SK-N-SH treated with all-trans-retinoic acid at 6 μM for 48 hours (cell line): ENCODE measurements around the gene EFNB2.
A peak's percentile ranks its signal among the peaks of the same experiment; 100 is the strongest.

Source experiments
- ATAC-seq: fragments of 200-7000 bp; cut with Tn5 transposase; 3 replicates; pipeline ENCODE4 v1.9.1; 2020; ENCODE audit warnings: mild to moderate bottlenecking, moderate library complexity
- ARNTL ChIP-seq: fragments of 450-650 bp; formaldehyde crosslinking; IDR thresholded peaks from 2 replicates; pipeline ENCODE4 v1.5.0; 2020; ENCODE audit warnings: low read depth, mild to moderate bottlenecking, moderate library complexity, borderline replicate concordance
- BACH2 ChIP-seq: fragments of 250-450 bp; sonication (Bioruptor Pico); IDR thresholded peaks from 2 replicates; pipeline ENCODE4 v1.9.0; 2021; ENCODE audit warnings: mild to moderate bottlenecking, borderline replicate concordance
- CSDC2 ChIP-seq: fragments of 250-450 bp; sonication (Bioruptor Pico); IDR thresholded peaks from 2 replicates; pipeline ENCODE4 v1.5.0; 2020; ENCODE audit warnings: mild to moderate bottlenecking, moderate library complexity
- ESRRG ChIP-seq: fragments of 250-450 bp; sonication (Bioruptor Pico); IDR thresholded peaks from 2 replicates; pipeline ENCODE4 v1.6.1; 2021; ENCODE audit warnings: mild to moderate bottlenecking
- ISL1 ChIP-seq: fragments of 250-450 bp; sonication (Bioruptor Pico); IDR thresholded peaks from 2 replicates; pipeline ENCODE4 v2.1.2; 2022; ENCODE audit warnings: mild to moderate bottlenecking, moderate library complexity
- OSR1 ChIP-seq: fragments of 250-450 bp; sonication (Bioruptor Pico); IDR thresholded peaks from 2 replicates; pipeline ENCODE4 v1.8.0; 2022; ENCODE audit warnings: moderate library complexity, mild to moderate bottlenecking, inconsistent platforms
- SNAI2 ChIP-seq: fragments of 250-450 bp; sonication (Bioruptor Pico); IDR thresholded peaks from 2 replicates; pipeline ENCODE4 v1.5.0; 2020; ENCODE audit warnings: mild to moderate bottlenecking, moderate library complexity
- TCF4 ChIP-seq: fragments of 250-450 bp; sonication (Bioruptor Pico); IDR thresholded peaks from 2 replicates; pipeline ENCODE4 v1.8.0; 2021; ENCODE audit warnings: mild to moderate bottlenecking, moderate library complexity, borderline replicate concordance
- ZC3H10 ChIP-seq: fragments of 250-450 bp; sonication (Bioruptor Pico); IDR thresholded peaks from 2 replicates; pipeline ENCODE4 v1.5.1; 2021; ENCODE audit warnings: mild to moderate bottlenecking, moderate library complexity
- ZFP30 ChIP-seq: fragments of 450-650 bp; formaldehyde crosslinking; IDR thresholded peaks from 2 replicates; pipeline ENCODE4 v1.5.0; 2022; ENCODE audit warnings: mild to moderate bottlenecking, moderate library complexity
- ZNF565 ChIP-seq: fragments of 450-650 bp; formaldehyde crosslinking; conservative IDR thresholded peaks from 2 replicates; pipeline ENCODE4 v1.5.0; 2020; ENCODE audit warnings: low read depth, mild to moderate bottlenecking, moderate library complexity
- ZNF70 ChIP-seq: fragments of 450-650 bp; formaldehyde crosslinking; IDR thresholded peaks from 2 replicates; pipeline ENCODE4 v1.5.0; 2020; ENCODE audit warnings: mild to moderate bottlenecking, moderate library complexity
- ZNF8 ChIP-seq: fragments of 450-650 bp; formaldehyde crosslinking; IDR thresholded peaks from 2 replicates; pipeline ENCODE4 v1.5.0; 2020; ENCODE audit warnings: mild to moderate bottlenecking, moderate library complexity
- TF ChIP-seq, protein P1 (sequence below): fragments of 250-450 bp; sonication (Bioruptor Pico); IDR thresholded peaks from 2 replicates; pipeline ENCODE4 v1.5.1; 2021; ENCODE audit warnings: mild to moderate bottlenecking, moderate library complexity
- TF ChIP-seq, protein P2 (sequence below): fragments of 250-450 bp; sonication (Bioruptor Pico); IDR thresholded peaks from 2 replicates; pipeline ENCODE4 v1.8.0; 2021; ENCODE audit warnings: low read depth, mild to moderate bottlenecking, moderate library complexity, borderline replicate concordance
- TF ChIP-seq, protein P3 (sequence below): fragments of 250-450 bp; sonication (Bioruptor Pico); IDR thresholded peaks from 2 replicates; pipeline ENCODE4 v1.5.1; 2020; ENCODE audit warnings: low read depth, mild to moderate bottlenecking, moderate library complexity
- TF ChIP-seq, protein P4 (sequence below): fragments of 250-450 bp; sonication (Bioruptor Pico); IDR thresholded peaks from 2 replicates; pipeline ENCODE4 v1.8.0; 2020; ENCODE audit warnings: mild to moderate bottlenecking, moderate library complexity, borderline replicate concordance
- TF ChIP-seq, protein P5 (sequence below): fragments of 250-450 bp; sonication (Bioruptor Pico); IDR thresholded peaks from 2 replicates; pipeline ENCODE4 v1.5.0; 2020; ENCODE audit warnings: mild to moderate bottlenecking, moderate library complexity

The EFNB2 gene

DNA sequence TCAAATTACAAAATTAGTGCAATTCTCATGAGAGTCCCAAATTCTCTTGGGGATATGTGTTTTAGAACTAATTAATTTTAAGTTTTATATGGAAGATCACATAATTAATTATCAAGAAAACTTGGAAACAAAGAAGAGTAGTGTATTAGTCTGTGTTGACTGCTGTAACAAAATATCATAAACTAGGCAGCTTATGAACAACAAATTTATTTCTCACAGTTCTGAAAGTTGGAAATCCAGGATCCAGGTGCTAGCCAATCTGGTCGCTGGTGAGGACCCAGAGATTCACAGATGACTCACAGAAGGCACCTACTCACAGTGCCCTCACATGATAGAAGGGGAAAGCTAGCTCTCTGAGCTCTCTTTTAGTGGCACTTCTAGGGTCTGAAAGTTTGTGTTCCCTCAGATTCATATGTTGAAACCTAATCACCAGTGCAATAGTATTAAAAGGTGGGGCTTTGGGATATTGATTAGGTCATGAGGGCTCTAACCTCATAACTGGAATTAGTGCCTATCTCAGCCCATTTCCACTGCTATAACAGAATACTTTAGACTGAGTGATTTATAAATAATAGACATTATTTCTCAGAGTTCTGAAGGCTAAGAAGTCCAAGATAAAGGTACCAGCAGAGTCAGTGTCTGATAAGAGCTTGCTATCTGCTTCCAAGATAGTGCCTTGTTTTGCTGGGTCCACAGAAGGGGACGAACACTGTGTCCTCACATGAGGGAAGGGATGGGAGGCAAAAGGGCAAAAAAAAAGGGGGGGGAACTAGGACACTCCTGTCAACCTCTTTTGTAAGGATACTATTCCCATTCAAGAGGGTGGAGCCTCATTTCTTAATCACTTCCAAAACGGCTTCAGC lies 34.0 kb upstream of the EFNB2 start (continued):
- TF ChIP-seq ZC3H10 (CRISPR knock-in tag) (no peak), ARNTL (CRISPR knock-in tag) (no peak)

DNA sequence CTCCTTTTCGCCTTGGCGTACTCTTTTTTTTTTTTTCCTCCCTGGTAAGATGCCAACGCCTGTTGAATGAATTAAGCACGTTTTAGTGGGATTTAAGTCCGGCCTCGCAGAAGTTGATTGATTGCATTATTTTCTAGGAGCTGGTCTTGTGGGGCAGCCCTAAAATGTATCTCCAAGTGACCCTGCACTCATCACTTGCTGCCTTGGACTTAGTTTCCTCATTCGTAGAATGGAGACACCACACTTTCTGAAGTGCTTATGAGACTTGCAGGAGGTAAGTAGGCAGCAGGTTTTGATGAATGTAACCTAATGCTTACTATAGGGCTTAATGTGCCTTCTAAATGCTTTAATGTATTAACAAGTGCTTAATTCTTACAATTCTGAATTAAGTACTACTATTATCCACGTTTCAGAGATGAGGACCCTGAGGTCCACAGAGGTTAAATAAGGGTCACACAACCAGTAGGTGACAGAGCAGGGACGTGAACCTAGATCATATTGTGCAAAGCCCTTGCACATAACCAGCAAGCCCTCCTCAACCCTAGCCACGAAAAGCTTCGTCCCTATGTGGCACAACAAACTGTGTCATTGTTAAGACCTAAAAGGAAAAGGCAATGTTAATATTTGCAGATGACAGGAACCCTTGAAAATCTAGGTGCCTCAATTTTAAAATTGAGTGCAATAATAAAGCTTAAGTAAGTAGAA lies 33.0 kb upstream of the EFNB2 start:
- peak; percentile 29 for ATAC-seq

DNA sequence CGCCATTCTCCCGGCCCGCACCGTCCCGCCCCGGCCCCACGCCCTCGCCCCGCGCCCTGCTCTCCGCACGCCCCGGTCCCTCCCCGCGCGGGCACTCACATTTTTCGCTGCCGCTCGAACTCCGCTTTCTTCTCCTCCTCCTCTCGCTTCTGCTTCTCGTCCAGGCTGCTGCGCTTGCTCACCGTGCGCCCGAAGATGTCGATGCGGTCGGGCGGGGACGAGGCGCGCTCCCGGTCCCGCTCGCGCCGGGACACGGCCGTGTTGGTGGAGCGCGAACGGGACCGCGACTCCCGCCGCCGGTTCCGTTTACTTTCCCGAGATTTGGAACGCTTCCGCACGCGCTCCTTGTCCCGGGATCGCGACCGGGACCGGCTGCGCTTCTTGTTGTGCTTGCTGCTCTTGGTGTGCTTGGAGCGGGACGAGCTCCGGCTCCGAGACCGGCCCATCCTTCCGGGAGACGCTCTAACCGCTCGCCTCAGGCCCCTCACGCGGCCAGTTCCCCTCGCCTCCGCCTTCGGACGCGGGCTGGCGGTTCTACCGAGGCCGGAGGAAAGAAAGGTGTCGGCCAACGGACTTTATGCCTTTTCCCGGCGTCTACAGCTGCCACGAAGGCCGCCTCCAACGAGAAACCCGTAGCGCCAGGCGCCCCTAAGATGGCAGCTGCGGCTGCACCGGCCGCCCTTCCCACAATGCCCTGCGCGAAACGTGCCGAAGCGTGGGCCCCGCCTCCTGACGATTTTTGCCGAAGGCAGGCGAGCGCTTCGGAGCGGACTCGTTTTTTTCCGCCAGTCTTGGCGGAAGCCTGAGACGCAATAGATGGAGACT lies 32.2 kb upstream of the EFNB2 start, which contains the start of gene ARGLU1:
Gene ARGLU1, minus strand, starts transcription at position 664 of the 825 bp plus-strand sequence. Its CDS starts 218 bp downstream, at position 446.
- ATAC-seq, result peak; percentile 93

More for the DNA sequence above, 33.0 kb upstream of the EFNB2 start:
- TF ChIP-seq OSR1 (CRISPR knock-in tag), result no peak
- TF ChIP-seq ISL1, result no peak
- no peak for TF ChIP-seq ARNTL (CRISPR knock-in tag)
- TF ChIP-seq BACH2 (CRISPR knock-in tag), result no peak
- no peak for TF ChIP-seq CSDC2
- TF ChIP-seq, protein P1, sequence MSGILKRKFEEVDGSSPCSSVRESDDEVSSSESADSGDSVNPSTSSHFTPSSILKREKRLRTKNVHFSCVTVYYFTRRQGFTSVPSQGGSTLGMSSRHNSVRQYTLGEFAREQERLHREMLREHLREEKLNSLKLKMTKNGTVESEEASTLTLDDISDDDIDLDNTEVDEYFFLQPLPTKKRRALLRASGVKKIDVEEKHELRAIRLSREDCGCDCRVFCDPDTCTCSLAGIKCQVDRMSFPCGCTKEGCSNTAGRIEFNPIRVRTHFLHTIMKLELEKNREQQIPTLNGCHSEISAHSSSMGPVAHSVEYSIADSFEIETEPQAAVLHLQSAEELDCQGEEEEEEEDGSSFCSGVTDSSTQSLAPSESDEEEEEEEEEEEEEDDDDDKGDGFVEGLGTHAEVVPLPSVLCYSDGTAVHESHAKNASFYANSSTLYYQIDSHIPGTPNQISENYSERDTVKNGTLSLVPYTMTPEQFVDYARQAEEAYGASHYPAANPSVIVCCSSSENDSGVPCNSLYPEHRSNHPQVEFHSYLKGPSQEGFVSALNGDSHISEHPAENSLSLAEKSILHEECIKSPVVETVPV (CRISPR knock-in tag), result no peak
- no peak for TF ChIP-seq ZNF70 (CRISPR knock-in tag)
- no peak for TF ChIP-seq ZNF8
- TF ChIP-seq, protein P2, sequence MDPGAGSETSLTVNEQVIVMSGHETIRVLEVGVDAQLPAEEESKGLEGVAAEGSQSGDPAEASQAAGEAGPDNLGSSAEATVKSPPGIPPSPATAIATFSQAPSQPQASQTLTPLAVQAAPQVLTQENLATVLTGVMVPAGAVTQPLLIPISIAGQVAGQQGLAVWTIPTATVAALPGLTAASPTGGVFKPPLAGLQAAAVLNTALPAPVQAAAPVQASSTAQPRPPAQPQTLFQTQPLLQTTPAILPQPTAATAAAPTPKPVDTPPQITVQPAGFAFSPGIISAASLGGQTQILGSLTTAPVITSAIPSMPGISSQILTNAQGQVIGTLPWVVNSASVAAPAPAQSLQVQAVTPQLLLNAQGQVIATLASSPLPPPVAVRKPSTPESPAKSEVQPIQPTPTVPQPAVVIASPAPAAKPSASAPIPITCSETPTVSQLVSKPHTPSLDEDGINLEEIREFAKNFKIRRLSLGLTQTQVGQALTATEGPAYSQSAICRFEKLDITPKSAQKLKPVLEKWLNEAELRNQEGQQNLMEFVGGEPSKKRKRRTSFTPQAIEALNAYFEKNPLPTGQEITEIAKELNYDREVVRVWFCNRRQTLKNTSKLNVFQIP (CRISPR knock-in tag), result no peak
- TF ChIP-seq, protein P3, sequence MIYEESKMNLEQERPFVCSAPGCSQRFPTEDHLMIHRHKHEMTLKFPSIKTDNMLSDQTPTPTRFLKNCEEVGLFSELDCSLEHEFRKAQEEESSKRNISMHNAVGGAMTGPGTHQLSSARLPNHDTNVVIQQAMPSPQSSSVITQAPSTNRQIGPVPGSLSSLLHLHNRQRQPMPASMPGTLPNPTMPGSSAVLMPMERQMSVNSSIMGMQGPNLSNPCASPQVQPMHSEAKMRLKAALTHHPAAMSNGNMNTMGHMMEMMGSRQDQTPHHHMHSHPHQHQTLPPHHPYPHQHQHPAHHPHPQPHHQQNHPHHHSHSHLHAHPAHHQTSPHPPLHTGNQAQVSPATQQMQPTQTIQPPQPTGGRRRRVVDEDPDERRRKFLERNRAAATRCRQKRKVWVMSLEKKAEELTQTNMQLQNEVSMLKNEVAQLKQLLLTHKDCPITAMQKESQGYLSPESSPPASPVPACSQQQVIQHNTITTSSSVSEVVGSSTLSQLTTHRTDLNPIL (CRISPR knock-in tag), result no peak

DNA sequence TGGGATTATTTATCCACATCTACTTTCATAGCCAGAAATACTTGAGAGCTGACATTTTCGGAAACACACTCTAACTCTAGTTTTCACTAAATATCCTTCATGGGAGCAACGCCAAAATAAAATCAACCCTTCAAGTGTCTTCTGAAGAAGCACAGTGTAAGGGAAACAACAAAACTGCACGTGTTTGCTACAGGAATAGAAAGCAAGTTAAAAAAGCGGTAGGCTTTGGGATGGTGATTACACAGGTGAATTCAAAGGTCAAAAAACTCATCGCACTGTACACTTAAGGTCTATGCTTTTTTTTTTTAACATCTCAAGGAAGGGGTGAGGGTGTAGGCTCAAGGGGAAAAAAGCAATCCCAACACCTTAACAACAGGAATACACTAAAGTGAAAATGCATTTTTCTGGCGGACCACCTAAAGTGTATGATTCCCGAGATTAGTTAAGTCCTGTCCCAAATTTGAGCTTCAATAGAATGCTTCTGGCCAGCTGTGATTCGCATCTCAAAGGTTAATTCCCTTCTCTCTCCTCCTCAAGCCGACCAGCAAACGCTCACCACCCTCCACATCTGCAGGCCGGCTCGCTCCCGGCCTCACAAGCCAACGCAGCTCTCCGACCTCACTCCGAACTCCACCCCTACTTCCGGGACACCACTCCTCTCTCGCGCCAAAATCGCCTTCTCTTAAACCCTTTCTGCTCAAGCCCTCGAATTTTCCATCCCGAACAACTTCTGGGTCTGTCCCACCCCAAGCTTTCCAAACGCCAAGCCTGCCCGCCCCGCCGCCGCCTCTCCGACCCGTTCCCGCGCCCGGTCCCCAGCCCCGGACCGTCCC lies 31.4 kb upstream of the EFNB2 start:
- peak; percentile 70 for ATAC-seq
- no peak for TF ChIP-seq ZNF565 (CRISPR knock-in tag)
- TF ChIP-seq BACH2 (CRISPR knock-in tag), result no peak
- no peak for TF ChIP-seq ARNTL (CRISPR knock-in tag)
- TF ChIP-seq ZNF8, result no peak
- no peak for TF ChIP-seq ESRRG
- no peak for TF ChIP-seq SNAI2 (CRISPR knock-in tag)
- no peak for TF ChIP-seq ZFP30 (CRISPR knock-in tag)
- TF ChIP-seq CSDC2, result no peak
- TF ChIP-seq, protein P4, sequence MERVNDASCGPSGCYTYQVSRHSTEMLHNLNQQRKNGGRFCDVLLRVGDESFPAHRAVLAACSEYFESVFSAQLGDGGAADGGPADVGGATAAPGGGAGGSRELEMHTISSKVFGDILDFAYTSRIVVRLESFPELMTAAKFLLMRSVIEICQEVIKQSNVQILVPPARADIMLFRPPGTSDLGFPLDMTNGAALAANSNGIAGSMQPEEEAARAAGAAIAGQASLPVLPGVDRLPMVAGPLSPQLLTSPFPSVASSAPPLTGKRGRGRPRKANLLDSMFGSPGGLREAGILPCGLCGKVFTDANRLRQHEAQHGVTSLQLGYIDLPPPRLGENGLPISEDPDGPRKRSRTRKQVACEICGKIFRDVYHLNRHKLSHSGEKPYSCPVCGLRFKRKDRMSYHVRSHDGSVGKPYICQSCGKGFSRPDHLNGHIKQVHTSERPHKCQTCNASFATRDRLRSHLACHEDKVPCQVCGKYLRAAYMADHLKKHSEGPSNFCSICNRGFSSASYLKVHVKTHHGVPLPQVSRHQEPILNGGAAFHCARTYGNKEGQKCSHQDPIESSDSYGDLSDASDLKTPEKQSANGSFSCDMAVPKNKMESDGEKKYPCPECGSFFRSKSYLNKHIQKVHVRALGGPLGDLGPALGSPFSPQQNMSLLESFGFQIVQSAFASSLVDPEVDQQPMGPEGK (CRISPR knock-in tag), result no peak
- TF ChIP-seq, protein P2 (CRISPR knock-in tag), result no peak
- no peak for TF ChIP-seq ZNF70 (CRISPR knock-in tag)
- no peak for TF ChIP-seq ISL1

More for the DNA sequence above, 32.2 kb upstream of the EFNB2 start, which contains the start of gene ARGLU1:
- TF ChIP-seq OSR1 (CRISPR knock-in tag), result no peak
- TF ChIP-seq, protein P5, sequence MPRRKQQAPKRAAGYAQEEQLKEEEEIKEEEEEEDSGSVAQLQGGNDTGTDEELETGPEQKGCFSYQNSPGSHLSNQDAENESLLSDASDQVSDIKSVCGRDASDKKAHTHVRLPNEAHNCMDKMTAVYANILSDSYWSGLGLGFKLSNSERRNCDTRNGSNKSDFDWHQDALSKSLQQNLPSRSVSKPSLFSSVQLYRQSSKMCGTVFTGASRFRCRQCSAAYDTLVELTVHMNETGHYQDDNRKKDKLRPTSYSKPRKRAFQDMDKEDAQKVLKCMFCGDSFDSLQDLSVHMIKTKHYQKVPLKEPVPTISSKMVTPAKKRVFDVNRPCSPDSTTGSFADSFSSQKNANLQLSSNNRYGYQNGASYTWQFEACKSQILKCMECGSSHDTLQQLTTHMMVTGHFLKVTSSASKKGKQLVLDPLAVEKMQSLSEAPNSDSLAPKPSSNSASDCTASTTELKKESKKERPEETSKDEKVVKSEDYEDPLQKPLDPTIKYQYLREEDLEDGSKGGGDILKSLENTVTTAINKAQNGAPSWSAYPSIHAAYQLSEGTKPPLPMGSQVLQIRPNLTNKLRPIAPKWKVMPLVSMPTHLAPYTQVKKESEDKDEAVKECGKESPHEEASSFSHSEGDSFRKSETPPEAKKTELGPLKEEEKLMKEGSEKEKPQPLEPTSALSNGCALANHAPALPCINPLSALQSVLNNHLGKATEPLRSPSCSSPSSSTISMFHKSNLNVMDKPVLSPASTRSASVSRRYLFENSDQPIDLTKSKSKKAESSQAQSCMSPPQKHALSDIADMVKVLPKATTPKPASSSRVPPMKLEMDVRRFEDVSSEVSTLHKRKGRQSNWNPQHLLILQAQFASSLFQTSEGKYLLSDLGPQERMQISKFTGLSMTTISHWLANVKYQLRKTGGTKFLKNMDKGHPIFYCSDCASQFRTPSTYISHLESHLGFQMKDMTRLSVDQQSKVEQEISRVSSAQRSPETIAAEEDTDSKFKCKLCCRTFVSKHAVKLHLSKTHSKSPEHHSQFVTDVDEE (CRISPR knock-in tag), result 0 out of 2 replicates have a peak, but pooled peaks have one; percentile 38
- 0 out of 2 replicates have a peak, but pooled peaks have one; percentile 16 for TF ChIP-seq CSDC2
- no peak for TF ChIP-seq TCF4
